ENCODE data around the gene TNIP2.

DNA sequence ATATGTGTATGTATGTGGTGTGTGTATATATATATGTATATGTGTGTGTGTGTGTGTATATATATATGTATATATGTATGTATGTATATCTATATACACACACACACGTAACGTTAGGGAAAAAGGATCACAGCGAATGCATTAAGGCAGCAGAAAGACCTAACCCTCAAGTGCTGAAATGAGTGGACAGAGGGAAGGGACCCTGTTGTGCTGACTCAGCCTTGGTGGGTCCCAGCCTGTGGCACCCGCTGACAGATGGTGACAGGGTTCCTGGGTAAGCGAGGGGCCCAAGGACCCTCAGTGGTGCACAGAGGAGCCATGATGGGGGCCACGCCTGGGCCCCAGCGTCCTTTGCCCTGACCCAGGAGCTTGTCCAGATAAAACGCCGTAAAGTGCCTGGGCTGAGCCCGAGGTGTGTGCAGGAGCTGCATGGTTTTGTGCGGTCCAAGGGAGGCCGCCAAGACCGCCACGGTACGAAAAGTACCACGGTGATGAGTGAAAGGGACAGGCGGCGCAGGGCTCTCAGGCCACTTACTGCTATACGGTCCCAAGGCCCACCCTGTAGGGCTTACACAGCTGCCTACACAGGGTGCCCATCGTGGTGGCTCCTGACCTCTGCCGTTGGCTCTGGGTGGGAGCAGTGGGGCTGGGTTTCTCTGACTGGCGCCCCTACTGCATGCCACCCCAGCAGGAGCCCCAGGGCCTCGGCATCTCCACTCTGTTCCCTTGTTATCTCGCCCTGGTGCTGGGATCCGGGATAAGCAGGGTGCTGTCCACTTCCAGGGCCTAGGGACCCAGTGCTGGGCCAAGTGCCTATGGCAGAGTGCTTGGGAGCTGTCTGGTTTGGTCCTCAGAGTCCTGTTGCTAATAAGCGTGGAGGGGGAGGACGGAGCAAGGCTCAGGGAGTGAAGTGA lies 46.7 kb upstream of the TNIP2 start:
- no peak for TF ChIP-seq BACH2 (CRISPR knock-in tag; IDR thresholded peaks at IDR 0.05; ENCODE audit: borderline replicate concordance)
- TF ChIP-seq PPARA (CRISPR knock-in tag; IDR thresholded peaks at IDR 0.05; ENCODE audit: borderline replicate concordance) = no peak
- TF ChIP-seq, protein P1, sequence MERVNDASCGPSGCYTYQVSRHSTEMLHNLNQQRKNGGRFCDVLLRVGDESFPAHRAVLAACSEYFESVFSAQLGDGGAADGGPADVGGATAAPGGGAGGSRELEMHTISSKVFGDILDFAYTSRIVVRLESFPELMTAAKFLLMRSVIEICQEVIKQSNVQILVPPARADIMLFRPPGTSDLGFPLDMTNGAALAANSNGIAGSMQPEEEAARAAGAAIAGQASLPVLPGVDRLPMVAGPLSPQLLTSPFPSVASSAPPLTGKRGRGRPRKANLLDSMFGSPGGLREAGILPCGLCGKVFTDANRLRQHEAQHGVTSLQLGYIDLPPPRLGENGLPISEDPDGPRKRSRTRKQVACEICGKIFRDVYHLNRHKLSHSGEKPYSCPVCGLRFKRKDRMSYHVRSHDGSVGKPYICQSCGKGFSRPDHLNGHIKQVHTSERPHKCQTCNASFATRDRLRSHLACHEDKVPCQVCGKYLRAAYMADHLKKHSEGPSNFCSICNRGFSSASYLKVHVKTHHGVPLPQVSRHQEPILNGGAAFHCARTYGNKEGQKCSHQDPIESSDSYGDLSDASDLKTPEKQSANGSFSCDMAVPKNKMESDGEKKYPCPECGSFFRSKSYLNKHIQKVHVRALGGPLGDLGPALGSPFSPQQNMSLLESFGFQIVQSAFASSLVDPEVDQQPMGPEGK (CRISPR knock-in tag; IDR thresholded peaks at IDR 0.05; ENCODE audit: borderline replicate concordance) = no peak
- TF ChIP-seq OSR1 (CRISPR knock-in tag; IDR thresholded peaks at IDR 0.05) = no peak
- no peak for TF ChIP-seq RARB (CRISPR knock-in tag; IDR thresholded peaks at IDR 0.05)
- TF ChIP-seq TCF4 (CRISPR knock-in tag; IDR thresholded peaks at IDR 0.05; ENCODE audit: borderline replicate concordance) = no peak
- no peak for TF ChIP-seq ZNF70 (CRISPR knock-in tag; IDR thresholded peaks at IDR 0.05)
- no peak for TF ChIP-seq ZC3H10 (CRISPR knock-in tag; IDR thresholded peaks at IDR 0.05)
- no peak for TF ChIP-seq ZFP3 (CRISPR knock-in tag; IDR thresholded peaks at IDR 0.05)
- TF ChIP-seq ZFP30 (CRISPR knock-in tag; IDR thresholded peaks at IDR 0.05) = no peak
- TF ChIP-seq SNAI2 (CRISPR knock-in tag; IDR thresholded peaks at IDR 0.05) = no peak
- no peak for TF ChIP-seq CSDC2 (CRISPR knock-in tag; IDR thresholded peaks at IDR 0.05)
- no peak for TF ChIP-seq GLIS3 (CRISPR knock-in tag; IDR thresholded peaks at IDR 0.05)
- TF ChIP-seq, protein P2, sequence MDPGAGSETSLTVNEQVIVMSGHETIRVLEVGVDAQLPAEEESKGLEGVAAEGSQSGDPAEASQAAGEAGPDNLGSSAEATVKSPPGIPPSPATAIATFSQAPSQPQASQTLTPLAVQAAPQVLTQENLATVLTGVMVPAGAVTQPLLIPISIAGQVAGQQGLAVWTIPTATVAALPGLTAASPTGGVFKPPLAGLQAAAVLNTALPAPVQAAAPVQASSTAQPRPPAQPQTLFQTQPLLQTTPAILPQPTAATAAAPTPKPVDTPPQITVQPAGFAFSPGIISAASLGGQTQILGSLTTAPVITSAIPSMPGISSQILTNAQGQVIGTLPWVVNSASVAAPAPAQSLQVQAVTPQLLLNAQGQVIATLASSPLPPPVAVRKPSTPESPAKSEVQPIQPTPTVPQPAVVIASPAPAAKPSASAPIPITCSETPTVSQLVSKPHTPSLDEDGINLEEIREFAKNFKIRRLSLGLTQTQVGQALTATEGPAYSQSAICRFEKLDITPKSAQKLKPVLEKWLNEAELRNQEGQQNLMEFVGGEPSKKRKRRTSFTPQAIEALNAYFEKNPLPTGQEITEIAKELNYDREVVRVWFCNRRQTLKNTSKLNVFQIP (CRISPR knock-in tag; IDR thresholded peaks at IDR 0.05; ENCODE audit: borderline replicate concordance, low read depth) = no peak

Measured in SK-N-SH treated with all-trans-retinoic acid at 6 μM for 48 hours (cell line).